Measurements from ENCODE around the gene PTH1R.

The PTH1R gene

DNA sequence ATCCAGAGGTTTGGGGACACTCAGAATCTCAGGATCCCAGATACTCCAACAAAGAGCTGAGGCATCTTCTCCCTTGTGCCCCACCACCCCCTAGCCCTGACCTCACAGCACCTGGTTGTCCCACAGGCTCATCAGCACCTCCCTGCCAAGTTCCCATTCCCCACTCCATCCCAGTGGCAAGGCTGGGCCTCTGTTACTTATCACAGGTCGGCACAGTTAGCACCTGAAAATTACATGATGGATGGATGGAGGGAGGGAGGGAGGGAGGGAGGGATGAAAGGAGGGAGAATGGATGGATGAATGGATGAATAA is 27.1 kb upstream of the PTH1R start:
- no peak for DNase-seq

DNA sequence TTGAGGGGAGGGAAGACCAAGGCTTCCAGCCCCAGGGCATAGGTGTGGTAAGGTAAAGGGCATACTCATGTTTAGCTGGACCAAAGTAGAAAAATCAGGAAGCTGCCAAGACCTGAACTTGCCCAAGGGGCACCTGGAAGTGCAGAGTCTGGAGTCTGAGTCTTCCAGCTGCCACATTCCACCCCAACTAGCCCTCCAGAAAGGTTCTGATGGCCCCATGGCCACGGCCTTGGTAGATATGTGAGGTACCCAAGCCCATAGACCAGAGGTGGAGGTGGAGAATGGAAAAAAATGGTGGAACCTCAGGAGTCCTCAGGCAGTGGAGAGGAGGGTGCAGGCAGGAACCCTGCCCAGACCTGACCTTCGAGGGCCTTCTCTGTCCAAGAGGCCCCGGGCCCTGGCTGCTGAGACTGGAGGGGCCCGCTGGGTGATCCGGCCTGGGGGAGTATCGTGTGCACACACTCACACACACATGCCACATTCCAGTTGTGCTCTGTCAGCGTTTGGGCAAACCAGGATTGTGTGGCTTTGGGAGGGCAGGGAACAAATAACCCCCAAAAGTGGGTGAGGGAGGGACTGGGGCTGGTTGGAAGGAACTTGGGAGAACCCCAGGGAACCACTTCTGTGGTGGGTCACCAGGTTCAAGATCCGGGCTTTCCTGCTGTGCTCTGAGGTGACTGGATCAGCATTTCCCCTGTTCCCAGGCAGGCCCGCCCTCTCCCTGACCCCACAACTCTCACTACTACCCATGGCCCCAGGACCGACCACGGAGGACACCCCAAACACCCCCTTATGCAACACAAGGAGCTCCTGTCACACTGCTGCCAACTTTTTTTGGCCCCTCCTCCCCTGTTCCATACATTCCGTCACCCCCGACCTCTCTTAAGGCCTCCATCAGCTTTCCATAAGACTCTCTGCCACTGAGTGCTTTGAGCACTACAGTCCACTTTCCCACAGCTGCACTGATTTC is 25.9 kb upstream of the PTH1R start:
- no peak for DNase-seq

DNA sequence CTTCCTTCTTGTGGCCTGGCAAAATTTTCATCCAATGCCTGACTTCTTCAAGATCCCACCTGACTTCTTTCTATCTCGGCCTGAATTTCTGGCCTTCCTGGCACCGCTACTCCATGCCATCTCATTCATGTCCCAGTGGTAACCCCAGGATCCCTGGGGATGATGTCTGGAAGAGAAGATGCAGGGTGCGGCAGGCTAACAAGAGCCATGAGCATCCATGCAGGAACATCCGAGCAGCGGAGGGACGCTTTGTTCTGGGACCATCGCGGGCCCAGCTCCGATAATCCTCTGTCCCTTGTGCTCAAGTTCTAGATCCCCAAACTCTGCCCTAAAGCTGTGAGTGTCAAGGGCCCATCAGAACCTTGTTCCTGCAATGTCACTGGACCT is 25.2 kb upstream of the PTH1R start:
- no peak for DNase-seq

DNA sequence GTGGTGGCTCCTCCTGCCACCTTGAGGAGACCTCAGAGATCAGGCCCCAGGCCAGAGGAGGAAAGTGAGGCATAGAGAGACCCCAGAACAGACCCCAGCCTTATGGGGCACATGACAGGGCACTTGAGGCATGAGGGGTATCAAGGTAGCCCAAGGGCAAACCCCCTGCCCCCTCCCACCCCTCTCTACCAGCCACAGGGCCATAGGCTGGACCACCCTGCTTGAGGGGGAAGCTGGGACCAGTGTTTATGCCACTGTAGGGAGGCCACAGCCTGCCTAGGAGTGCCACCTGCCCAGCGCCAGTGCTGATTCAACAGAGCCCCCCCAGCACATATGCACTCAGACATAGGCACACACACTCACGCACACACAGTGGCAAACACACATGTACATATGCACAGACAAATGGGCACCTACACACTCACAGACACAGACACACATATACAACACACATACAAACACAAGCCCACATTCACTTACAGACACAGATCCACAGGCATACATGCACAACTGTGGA is 24.6 kb upstream of the PTH1R start:
- no peak for DNase-seq

DNA sequence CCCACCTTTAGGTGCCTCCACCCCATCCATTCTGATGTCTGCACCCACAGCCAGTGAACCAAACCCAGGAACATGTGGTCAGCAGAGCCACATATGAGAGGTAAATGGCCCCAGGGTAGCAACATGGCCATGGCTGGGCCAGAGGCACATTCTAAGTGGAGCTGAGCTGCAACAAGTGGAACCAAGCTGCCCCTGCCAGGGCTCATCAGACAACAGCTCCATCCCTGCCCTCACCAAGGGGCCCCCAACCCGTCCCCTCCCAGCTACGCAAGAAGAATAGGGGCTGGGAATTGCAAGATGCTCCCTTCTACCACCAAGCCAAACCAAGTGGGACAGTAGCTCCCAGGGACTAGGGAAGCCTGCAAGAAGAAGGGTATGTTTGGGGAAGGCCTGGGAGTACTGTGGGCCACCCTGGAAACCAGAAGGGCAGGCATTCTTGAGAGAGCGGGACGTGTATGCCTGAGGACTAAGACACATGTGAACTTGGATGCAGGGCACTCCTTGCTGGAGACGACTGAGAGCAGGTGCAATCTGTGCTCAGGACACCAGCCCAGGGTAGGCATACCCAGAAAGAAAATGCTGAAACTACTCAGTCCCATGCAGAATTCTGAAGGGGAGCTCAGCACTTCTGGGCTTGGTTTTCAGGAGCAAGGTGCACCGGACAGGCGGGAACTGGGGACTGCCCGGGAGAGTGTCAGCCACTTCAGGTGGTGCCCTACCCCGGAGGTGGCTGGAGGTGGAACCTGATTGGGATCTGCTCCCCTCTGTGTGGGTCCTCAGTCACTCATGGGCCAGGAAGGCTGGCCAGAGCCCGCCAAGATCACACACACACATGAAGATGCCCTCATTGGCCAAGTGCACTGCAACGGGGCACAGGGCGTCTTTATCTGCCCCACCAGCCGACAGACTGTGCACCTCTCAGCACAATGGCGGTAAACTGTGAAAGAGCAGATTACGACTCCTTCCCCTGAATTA is 23.8 kb upstream of the PTH1R start:
- DNase-seq = no peak

DNA sequence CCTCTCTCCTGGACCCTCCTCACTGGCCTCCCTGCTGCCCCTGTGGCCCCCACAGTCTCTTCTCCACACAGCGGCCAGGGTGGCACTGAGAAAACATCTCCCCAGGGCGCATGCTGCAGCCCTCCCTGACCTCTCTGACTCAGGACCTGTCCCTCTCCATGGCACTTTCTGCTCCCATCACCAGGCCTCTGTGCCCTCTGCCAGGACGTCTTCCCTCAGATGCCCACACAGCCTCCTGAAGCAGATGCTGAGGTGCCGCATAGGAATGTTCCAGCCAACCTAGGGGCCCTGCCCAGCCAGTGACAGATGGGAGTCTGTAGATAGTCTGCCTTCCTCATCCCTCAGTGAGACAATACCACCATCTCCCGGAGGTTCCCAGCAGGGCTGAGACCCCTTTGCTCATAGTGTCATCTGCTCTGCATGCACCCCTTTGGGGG is 22.9 kb upstream of the PTH1R start:
- DNase-seq = no peak

DNA sequence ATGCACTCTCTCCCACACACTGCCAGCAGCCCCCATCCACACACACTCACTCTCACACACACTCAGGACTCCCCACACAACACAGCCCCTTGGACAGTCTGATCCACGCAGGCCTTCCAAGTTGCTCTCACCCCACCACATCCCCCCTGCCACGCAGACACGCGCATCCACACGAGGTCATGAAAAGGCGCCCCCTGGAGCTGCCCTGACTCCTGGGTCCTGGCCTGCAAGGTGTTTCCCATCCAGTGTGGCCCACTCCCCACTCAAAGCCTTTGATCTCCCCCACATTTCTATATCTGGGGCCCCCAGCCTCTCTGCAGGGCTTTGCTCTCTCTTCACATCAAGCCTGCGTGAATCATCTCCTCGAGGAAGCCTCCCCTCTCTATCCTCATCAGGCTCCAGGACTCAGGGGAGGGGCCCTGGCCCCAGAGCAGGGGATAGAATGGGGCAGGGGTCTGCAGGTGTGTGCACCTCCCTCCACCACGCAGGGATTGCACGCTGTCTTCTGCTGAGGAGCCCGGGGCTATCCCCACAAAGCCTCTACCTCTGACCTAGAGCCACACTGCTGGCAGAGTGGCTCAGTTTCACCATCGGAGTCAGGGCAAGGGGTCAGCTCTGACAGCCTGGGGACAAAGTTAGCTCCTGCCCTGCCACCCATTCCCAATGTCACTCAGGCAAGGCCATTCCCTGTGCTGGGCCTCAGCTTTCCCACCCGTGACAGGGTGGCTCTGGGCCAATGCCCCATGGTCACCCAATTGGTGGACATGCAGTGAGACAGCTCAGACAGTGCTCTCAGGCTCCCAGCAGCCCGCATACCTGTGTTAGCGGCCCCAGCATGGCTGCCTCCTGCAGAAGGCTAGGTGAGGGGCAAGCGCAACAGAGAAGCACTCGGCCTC is 20.7 kb upstream of the PTH1R start:
- DNase-seq = no peak

DNA sequence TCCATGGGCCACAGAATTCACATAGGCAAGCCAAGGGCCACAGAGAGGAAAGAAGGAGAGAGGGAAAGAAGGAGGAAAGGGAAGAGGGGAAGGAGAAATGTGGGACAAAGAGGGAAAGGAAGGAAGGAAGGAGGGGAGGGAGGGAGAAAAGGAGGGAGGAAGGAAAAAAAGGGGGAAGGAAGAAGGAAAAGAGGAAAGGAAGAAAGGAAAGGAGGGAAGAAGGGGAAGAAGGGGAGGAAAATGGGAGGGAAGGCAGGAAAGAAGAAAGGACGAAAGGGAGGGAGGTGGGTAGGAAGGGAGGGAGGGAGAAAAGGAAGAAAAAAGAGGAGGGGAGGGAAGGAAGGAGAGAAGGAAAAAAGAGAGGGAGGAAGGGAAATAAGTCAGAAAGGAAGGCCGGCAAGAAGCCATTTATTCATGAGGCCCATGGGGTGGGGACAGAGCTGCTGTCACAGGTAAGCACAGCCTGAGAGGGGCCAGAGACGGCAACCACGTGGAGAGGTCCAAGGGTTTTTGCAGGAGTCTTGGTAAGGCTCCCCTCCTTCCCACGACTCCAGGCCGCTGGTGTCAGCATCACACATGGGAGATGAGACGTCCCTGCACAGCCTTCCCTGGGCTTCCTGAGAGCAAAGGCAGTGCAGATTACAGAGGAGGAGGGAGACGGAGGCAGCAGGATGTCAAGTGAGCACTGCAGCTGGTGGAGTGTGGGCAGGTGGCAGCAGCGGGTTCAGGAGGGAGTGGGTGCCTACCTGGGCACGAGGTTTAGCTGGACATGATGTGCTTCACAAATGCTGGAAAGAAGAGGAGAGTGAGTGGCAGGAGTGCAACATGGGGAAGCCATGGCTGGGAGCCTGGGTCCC is 19.8 kb upstream of the PTH1R start:
- DNase-seq = no peak

DNA sequence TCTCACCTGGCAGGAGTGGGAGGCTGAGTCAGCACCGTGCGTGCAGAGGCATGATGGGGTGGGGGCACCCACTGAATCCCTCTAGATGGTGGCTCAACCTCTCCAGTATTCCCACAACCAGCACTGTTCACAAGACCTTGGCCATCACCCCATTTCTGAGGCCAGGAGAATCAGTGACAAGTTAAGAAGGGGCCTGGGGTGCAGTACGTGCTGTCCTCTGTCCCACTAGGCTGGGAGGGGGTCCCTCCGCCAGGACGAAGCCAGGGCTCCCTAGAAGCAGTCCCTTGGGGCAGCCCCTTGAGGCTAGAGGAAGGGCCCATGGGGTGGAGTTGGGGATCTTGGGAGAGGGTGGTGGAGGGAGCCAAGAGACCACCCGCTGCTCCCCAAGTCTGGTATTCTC is 19.1 kb upstream of the PTH1R start:
- no peak for DNase-seq

DNA sequence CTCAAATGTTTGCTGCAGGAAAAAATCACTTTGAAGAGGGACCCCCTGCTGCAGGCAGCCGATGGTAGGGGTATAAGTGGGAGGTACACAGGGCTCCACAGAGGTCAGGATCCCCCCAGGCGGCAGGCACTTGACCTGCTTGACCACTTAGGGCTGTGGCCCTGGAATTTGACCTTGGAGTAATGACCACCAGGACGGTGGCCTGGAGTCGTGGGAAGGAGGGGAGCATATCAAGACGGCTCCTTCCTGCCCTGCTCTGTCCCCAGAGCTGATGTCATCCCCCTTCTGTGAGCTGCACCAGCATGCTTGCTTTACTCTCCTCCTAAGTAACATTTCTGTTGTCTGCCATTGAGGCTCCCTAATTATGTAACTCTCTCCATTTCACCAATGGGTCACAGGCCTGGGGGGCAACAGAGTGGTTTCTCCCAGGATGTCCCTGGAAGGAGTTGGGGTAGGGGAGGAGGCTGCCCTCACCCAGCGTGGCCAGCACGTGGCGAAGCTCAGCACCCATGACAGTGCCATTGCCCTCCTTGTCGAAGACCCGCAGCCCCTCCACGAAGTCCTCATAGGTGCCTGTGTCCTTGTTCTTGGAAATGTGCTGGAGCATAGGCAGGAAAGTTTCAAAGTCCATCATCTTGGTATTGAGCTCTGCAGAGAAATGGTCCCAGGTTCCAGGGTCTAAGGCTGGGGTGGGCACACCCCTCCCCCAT is 18.4 kb upstream of the PTH1R start:
- no peak for DNase-seq

DNA sequence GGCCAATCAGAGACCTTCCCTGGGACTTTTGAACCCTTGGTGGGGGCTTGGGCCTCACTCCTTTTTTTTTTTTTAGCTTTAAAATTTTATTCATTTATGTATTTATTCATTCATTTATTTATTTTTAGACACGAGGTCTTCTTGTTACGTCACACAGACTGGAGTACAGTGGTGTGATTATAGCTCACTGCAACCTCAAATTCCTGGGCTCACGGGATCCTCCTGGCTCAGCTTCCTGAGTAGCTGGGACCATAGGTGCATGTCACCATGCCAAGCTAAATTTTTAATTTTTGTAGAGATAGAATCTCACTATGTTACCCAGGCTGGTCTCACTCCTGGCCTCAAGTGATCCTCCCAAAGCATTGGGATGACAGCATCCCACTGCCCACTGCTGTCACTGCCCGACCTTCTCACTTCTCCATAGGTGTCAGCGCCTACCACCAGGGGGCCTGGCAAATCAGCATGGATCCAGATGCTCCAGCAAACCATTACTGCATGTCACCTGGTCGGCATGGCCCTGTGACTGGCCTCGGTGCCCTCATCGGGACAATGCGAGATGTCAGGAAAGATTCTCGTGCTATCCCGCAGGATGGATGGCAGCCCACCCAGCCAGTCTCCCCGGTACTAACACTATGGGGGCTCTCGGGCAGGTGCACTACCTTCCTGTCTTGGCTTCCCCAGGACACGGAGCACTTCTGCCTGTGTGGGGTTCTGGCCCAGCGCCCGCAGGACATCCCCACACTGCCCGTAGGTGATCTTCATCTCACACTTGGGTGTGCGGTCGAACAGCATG is 17.3 kb upstream of the PTH1R start:
- DNase-seq = peak; percentile 24

DNA sequence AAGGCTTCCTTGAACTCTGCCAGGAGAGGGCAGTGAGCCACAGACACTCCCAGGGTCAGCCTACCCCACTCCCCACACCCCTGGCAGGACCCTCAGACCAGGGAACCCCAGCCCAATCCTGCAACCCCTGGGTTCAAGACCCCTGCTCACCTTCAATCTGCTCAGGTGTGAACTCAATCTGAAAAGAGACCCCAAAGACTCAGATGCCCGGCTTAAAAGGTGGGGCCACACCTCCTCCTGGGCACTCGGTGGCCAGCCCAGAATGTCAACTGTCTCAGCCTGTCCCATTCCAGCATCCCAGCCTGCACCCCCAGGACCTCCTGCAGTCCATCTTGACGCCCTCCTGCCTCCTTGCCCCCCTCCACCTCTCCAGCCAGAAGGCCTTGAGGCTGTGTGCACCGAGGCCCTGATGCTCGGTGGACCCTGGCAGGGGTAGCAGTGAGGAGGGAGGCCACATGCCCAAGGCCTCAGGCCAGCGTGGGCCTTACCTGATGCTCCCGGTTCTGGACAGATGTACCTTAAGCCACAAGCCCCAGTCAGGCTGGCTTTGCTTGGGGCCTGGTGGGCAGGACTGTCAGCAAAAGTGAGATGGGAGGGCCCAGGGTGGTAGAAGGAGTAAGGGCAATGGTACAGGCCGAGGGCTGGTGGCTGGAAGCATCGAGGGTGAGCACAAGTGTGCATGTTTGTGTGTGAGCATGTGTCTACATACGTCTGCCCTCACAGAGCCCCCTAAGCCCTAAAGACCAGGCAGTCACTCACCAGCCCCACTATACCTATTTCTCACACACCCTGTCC is 16.5 kb upstream of the PTH1R start:
- no peak for DNase-seq

DNA sequence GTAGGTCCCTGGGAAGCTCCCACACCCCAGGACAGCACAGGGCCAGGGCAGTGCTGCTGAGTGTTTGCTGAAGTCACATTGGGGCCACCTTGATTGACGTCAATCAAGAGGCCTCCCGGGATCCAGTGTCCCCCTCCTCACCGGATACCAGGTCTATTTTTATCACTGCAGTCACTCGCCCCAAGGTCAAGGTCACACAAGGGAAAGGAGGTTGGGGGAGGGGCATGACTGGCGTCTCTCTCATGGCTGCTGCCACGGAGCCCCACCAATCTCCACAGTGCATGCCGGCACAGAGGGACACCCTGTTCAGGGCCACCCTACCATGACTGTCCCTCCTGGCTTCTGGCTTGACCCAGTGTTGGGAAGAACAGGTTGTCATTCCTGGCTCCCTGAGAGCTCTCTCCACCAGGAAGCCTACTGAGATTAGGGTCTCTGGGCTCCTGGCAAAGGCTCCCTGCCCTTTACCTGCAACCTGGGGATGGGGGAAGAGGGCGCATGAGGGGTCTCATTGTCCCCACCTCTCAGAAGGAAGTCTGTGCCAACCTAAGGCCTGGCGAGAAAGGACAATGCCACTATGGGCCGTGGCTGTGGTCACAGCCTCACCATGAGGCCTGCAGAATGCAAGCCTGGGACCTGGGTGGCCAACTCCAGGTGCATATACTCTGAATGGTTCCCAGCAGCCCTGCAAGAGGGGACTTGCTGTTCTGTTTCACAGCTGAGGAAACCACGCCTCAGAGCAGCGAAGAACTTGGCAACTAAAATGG is 15.7 kb upstream of the PTH1R start:
- no peak for DNase-seq

DNA sequence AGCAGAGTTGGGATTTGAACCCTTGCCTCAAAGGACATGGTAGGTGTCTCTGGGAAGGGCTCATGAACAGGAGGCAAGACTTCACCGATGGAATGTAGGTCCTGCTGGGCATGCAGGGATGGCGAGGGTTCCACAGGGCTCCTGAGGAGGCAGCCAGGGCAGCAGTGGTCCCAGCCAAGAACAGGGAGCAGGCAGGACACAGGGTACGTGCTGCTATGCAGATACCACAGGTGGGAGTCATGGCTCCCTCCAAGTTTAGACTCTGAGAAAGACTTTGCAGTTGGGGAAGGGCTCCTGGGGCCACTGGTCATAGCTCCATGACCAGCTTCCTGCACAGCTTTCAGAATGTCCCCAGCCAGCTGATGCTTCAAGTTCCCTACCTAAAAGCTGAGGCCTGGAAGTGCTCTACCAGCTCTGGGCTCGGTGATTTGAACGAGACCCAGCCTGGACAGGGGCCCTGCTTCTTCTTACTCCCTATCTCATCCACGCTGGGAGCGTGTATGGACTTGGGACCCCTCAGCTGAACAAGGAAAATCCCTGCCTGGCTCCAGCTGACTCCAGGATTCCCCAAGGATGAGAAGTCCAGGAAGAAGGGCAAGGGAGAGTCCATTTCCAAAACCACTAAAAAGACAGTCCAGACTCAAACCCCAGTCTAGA is 15.0 kb upstream of the PTH1R start:
- no peak for DNase-seq

DNA sequence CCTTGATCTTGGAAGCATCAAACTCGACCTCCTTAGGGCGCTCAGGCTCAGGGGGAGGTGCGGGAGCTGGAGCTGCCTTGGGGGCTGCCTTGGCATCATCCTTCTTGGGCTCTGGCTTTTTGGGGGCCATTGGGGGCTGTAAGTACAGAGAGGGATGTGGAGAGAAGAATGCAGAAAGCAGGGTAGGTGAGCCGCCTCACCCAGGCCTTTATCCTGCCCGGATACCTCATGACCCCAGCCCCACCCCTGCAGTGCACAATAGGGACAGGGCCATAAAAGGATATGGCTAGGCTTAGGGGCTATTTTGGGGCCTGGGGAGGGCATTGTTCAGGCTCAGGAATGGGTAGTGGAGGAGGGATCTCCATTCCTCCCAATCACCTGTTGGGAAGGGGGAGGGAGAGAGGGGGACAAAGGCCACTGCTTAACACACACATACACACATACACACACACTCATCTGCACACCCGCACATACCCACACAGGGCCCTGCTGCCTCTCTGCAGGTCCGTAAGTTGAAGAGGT is 14.2 kb upstream of the PTH1R start, which contains the start of gene MYL3:
Gene MYL3, minus strand, starts transcription at position 184 of the 522 bp plus-strand sequence. Its CDS starts 54 bp downstream, at position 130.
- DNase-seq = no peak

DNA sequence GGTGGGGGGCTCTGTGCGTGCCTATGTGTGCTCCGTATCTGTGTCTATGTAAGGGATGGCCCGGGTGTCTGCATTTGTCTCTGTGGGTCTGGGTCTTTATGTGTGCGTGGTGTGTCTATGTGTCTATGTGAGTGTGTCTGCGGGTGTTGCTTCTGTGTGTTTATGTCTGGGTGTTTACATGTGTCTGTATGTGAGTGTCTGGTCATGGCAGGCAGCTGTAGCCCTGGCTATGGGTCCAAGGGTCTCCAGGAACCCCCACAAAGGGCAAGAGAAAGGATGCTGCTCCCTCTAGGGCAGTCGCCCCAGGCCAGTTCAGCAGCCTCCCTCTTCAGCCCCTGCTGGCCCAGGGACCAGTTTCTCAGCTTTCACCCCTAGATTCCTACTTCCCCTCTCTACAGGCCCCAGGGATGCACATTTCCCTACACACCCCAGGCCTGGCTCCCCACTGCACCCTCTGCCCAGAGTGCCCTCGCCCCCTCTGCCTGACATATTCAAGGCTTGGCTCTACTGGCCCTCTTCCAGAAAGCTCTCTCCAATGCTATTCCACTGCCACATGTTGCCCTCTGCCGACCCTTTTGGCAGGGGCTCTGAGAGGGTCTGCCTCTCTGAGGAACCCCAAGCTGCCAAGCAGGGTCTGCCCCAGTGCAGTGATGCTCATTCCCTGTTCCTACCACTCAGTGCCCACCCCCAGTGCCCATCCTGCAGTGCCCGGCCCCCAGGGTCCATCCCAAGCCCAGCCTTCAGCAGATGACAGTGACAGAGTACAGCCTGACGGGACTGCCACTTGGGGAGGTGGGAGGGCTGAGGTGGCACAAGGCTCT is 13.2 kb upstream of the PTH1R start:
- no peak for DNase-seq

Data from stimulated activated CD4-positive, alpha-beta T cell treated with anti-CD3 and anti-CD28 coated beads, Interleukin-4, amount 100 ng/mL, for 1 hour (primary cell).